A673 (cell line): ENCODE results near the gene TEX19. TPM values are rescaled to one million over a fixed set of nuclear protein-coding genes. Genes with fewer than 3 reads are reported as not detected.

Experiments
- BruUV-seq: library from RNA; stranded (reverse); fragments of 400-500 nt; replicated peaks from 2 replicates; lab custom pipeline; 2021; lab: Mats Ljungman, UMichigan
- CTCF ChIA-PET: fragments of 300-600 bp; sonication (Branson Sonifier 250); formaldehyde crosslinking; loops from one replicate; lab custom pipeline; 2022; ENCODE audit warnings: antibody characterized with exemption; lab: Charles Lee
- POLR2A ChIA-PET: fragments of 300-600 bp; sonication (Branson Sonifier 250); formaldehyde crosslinking; loops from one replicate; lab custom pipeline; 2022; ENCODE audit warnings: antibody characterized with exemption; ENCODE audit not compliant: low non-redundant PET; lab: Charles Lee
- DNase-seq: peaks from one replicate; pipeline ENCODE4 v3.0.0-alpha.2; 2015; ENCODE audit warnings: low spot score
- H3K27ac ChIP-seq: fragments of 200-600 bp; sonication (generic); 2 replicates; pipeline ENCODE4 v1.5.1; 2016; ENCODE audit warnings: mixed run types, low read depth, mild to moderate bottlenecking, mixed read lengths, antibody characterized with exemption, low read length; ENCODE audit not compliant: poor library complexity, severe bottlenecking
- H3K27me3 ChIP-seq: fragments of 200-600 bp; sonication (generic); replicated peaks from 2 replicates; pipeline ENCODE4 v1.6.1; 2017; ENCODE audit warnings: mixed run types, low read depth, mild to moderate bottlenecking, mixed read lengths, antibody characterized with exemption, low read length; ENCODE audit not compliant: insufficient read depth, poor library complexity
- H3K36me3 ChIP-seq: fragments of 200-600 bp; sonication (generic); 2 replicates; pipeline ENCODE4 v1.6.1; 2016; ENCODE audit warnings: mixed run types, mild to moderate bottlenecking, mixed read lengths, antibody characterized with exemption, low read length; ENCODE audit not compliant: insufficient read depth, poor library complexity, severe bottlenecking
- H3K4me1 ChIP-seq: fragments of 200-600 bp; sonication (generic); 2 replicates; pipeline ENCODE4 v1.6.1; 2017; ENCODE audit warnings: mixed run types, mild to moderate bottlenecking, mixed read lengths, antibody characterized with exemption, low read length; ENCODE audit not compliant: insufficient read depth, poor library complexity, severe bottlenecking
- H3K4me3 ChIP-seq: fragments of 200-600 bp; sonication (generic); 2 replicates; pipeline ENCODE4 v1.5.1; 2016; ENCODE audit warnings: low read depth, mixed run types, mild to moderate bottlenecking, mixed read lengths, low read length; ENCODE audit not compliant: poor library complexity, severe bottlenecking
- H3K9me3 ChIP-seq: fragments of 200-600 bp; sonication (generic); 2 replicates; pipeline ENCODE4 v1.6.1; 2016; ENCODE audit warnings: mixed run types, low read depth, mild to moderate bottlenecking, mixed read lengths, antibody characterized with exemption, low read length; ENCODE audit not compliant: poor library complexity, severe bottlenecking
- CTCF ChIP-seq: fragments of 300-800, 200-600 bp; sonication (generic); conservative IDR thresholded peaks from 2 replicates; pipeline ENCODE4 v1.5.1; 2017; ENCODE audit warnings: low read depth, mild to moderate bottlenecking, antibody characterized with exemption, low read length, moderate library complexity, mixed read lengths
- EZH2 ChIP-seq: fragments of 200-600 bp; sonication (generic); IDR thresholded peaks from 2 replicates; pipeline ENCODE4 v1.6.1; 2017; ENCODE audit warnings: borderline replicate concordance, low read depth, mild to moderate bottlenecking, mixed read lengths, antibody characterized with exemption, low read length; ENCODE audit not compliant: poor library complexity, severe bottlenecking
- intact Hi-C: fragments of 100-400 bp; cut with micrococcal nuclease; formaldehyde crosslinking; loops from one replicate; pipeline ENCODE4 v1.10.0; 2022; ENCODE audit not compliant: unreplicated experiment
- total RNA-seq: library from RNA; stranded (reverse); gene quantifications from 2 replicates; pipeline ENCODE4 v1.2.3, GENCODE V29; 2021

TEX19 gene
- total RNA-seq, 1 experiment from 2014 or later = 0.39 TPM

- H3K36me3 ChIP-seq = no peaks in the 10 kb centered on the region
- CTCF ChIA-PET = no interaction called here
- DNase-seq = no peak
- H3K4me3 ChIP-seq = no peak overlapping the region
- POLR2A ChIA-PET = no interaction called here
- H3K4me1 ChIP-seq = peaks cover 40% of the 10 kb centered on the region
- BruUV-seq = no TSS peak
- intact Hi-C loops = no loop called here
- no peak overlapping the region for H3K27ac ChIP-seq
- H3K9me3 ChIP-seq = no peaks in the 10 kb centered on the region
- no peak for TF ChIP-seq CTCF
- TF ChIP-seq EZH2 = no peak
- H3K27me3 ChIP-seq = no peaks in the 10 kb centered on the region
These were observed 29.2 kb upstream of the TEX19 start for GRCh38 chr17:82329683-82330321.

GRCh38 chr17:82330322-82331239 lies 28.5 kb upstream of the TEX19 start:
- H3K27me3 ChIP-seq = no peaks in the 10 kb centered on the region
- BruUV-seq = no TSS peak
- H3K9me3 ChIP-seq = no peaks in the 10 kb centered on the region
- ChIA-PET POLR2A (no interaction called here), CTCF (no interaction called here)
- peaks cover 42% of the 10 kb centered on the region for H3K4me1 ChIP-seq
- intact Hi-C loops = no loop called here
- peak; percentile 64 for DNase-seq
- no peaks in the 10 kb centered on the region for H3K36me3 ChIP-seq
- no peak overlapping the region for H3K4me3 ChIP-seq
- TF ChIP-seq EZH2 (no peak), CTCF (no peak)
- H3K27ac ChIP-seq = no peak overlapping the region

- Histone ChIP-seq H3K4me3 (no peak overlapping the region), H3K4me1 (peaks cover 42% of the 10 kb centered on the region), H3K27ac (no peak overlapping the region), H3K36me3 (no peaks in the 10 kb centered on the region), H3K27me3 (no peaks in the 10 kb centered on the region), H3K9me3 (no peaks in the 10 kb centered on the region)
- BruUV-seq = no TSS peak
- ChIA-PET CTCF (no interaction called here), POLR2A (no interaction called here)
- no peak for TF ChIP-seq CTCF
- TF ChIP-seq EZH2 = no peak
- intact Hi-C loops = no loop called here
- no peak for DNase-seq
These were observed 27.6 kb upstream of the TEX19 start for GRCh38 chr17:82331345-82331939.
